Measurements from ENCODE around the gene GTF2H4.

GTF2H4 gene

DNA sequence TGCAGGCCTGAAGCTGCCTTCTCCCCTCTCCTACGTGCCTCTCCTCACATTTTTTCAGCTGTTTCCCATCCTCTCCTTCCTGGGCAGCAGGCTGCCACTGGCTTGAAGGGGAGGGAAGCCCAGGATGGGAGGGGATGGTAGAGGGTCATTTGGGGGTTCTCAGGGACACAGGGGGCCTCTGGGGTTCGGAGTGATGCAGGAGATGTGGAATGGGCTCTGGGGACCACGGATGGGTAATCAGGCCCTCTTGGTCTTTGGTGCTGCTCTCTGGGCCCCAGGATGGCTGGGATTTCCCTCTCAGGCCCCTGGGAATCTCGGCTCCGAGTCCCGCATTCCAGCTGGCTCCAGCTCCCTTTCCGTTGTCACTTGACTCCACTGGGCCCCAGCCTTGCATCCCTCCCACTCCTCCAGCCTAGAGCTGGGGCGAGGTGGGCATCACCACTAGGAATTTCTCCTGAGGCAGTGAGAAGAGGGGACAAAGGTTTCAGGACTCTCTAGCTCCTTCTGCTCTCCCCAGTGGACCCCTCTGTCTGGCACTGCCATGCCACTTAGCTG is 25.7 kb upstream of the GTF2H4 start:
- in situ Hi-C loops (cut with MboI; ENCODE audit: low sequenced_read_pairs), result no loop called here

DNA sequence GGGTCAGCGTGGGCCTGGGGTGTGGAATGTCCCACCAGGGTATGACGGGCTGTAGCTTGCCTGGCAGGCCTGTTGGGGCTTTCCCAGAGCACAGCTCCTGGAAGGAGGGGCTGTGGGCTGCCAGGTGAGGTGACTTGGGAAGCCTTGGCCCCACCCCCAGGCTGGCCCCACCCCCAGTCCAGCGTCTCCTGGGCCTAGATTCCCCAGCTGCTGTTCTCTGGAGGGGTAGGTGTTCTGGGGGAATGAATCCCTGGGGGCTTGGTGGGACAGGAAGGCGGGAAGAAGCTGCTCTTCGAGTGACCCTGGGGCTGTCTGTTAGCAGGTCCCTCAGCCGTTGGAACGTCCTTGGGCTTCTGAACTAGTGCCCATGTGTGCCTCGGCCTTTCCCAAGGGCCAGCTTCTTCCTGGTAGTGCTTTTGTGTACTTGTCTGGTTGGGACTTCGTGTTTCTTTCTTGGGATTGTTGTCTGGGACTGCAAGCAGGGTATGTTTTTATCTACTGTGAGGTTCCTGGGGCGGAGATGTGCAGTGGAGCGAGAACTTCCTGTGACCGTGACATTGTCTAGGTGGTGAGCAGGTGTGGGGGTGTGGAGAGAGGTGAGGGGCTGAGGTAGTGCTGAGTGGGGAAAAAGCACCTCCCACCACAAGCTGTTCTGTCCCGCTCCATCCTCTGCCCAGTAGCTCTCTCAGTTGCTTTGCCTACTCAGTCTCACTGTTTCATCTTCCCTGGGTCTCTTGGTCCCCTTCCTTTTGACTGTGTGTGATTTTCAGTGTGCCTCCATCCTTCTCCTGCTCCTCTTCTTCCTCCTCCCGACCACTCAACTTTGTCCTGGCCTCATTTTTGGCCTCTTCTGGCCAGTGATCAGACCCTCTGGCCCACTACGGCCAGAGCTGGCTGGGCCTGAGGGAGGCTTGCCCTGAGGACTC is 25.0 kb upstream of the GTF2H4 start:
- in situ Hi-C loops (cut with MboI; ENCODE audit: low sequenced_read_pairs), result no loop called here

DNA sequence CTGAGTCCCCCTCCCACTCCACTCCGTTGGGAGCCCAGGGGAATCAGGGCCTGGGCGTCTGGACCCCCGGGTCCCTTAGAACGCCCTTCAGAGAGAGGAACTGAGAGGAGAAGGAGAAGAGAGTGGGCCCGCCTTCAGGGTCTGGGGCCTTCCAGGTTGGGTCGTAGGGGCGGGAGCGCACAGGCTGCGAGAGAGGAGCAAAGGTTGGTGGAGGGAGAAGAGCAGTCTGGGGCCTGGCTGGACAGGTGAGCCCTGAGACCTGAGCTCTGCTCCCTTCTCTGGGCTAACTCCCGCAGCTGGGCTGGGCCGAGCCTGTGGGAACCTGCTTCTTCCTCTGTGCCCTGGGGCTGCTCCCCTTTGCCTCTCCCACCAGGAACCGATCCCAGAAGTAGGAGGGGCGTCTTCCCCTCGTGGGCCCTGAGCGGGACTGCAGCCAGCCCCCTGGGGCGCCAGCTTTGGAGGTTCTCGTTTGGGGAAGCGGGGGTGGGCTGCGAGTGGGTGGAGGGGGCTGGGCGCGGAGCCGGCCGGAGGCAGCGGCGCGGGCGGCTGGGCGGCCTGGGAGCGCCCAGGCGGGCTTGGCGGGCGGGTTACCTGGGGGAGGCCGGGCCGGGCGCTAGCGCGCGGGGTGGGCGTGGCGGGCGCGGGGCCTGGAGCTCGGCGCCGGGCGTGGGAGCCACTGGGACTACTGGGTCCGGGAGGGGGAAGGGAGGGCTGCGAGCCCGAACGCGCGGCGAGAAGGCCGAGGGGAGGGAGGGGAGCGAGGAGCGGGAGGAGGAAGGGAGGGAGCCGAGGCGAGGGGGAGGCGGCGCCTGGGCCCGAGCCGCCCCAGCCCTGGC is 24.1 kb upstream of the GTF2H4 start, which contains the start of gene DDR1:
TSS of gene DDR1 (plus strand) at position 835 of the 836 bp plus-strand sequence. CDS start 4,211 bp downstream, outside the sequence.
- in situ Hi-C loops (cut with MboI; ENCODE audit: low sequenced_read_pairs), result no loop called here

DNA sequence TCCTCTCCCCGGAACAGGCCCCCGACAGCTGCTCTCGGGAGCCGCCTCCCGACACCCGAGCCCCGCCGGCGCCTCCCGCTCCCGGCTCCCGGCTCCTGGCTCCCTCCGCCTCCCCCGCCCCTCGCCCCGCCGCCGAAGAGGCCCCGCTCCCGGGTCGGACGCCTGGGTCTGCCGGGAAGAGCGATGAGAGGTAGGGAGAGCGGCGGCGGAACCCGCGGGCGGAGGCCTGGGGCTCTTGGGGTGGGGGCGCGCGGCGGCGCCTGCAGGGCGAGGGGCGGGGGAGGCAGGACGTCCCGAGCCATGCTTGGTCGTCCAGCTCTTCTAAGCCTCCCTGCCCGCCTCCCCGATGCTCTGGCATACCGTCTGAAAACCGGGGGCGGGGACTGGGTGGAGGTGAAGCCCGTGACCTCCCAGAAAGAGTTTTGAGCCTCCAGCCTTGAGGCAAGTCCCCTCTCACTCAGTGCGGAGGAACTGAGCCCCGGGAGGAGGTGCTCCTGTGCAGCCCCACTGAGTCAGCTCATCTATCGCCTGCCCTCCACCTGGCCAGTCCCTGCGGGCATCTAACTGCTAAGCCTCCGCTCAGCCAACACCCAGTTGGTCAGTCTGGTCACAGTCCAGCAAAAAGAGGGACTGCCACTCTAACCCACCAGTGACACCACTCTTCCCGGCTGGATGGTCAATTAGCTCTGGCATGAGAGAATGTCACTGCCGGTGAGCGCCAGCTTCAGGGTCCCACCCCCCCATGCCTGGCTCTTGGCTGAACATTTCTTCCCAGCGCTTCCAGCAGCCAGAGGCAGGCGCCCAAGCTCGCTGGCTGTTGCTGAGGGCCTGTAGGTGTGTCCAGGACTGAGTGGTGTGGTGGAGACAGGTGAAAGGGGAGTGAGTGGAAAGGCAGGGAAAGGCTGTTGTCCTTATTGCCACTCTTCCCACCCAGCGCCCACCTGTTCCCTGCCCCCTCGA is 23.2 kb upstream of the GTF2H4 start:
- in situ Hi-C loops (cut with MboI; ENCODE audit: low sequenced_read_pairs), result no loop called here

DNA sequence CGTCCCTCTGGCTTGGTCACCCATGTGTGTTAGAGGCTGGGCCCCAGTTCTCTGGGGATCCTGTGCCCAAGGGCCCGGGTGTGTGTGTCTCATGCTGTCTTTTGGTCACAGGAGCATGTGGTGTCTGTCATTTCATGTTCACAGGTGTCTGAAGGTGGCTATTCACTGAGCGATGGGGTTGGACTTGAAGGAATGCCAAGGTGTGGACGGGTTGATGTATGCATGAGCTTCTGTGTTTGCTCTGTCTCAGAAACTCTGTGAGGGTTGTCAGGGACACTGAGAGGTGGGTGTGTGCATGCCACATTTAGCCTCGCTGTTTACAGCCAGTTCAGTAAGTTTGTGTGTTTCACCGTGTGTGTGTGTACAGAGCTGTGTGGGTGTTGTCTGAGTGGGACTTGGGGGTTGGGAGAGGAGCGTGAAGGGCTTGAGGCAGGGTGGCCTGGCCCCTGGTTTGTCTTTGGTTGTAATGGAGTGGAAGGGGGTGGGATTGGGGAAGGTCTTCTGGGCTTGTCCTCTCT is 22.5 kb upstream of the GTF2H4 start:
- in situ Hi-C loops (cut with MboI; ENCODE audit: low sequenced_read_pairs), result no loop called here

DNA sequence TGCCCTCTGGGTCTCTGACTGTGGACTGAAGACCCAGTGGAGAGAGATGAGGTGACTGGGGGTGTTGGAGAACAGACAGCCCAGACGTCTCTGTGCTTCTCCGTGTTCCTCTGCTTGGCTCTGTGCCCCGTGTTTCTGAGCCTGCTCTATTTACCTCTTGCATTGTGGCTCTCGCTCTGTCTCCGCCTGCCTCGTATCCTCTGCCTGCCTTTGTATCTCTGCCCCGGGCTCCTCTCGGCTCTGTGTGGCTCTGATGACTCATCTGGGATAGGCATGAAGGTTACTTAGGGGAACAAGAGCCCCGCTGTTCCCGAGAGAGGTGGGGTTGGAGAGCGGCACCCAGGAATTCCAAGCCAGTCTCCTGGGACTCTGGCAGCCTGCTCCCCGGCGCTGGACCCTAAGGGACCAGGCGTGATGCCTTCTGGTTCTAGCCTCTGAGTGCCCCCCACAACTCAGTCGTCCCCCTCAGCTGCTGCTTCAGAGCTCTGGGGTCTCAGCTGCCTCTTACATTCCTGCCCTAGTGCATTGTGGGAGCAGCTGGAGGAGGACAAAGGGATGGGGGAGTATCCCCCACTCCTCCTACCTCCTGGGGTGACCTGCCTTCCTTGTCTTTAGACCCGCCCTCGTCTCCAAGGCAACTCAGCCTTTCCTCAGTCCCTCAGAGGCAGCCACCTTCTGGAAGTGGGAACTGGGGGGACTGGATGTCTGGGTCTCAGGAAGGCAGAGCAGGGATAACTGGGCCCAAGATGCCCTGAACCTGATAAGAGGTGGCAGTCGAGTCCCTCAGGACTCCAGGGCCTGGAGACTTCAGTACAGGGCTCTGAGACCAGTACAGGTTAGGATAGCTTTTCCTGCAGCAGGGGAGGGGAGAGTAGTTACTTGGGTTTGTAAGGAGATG is 21.8 kb upstream of the GTF2H4 start:
- in situ Hi-C loops (cut with MboI; ENCODE audit: low sequenced_read_pairs), result no loop called here

DNA sequence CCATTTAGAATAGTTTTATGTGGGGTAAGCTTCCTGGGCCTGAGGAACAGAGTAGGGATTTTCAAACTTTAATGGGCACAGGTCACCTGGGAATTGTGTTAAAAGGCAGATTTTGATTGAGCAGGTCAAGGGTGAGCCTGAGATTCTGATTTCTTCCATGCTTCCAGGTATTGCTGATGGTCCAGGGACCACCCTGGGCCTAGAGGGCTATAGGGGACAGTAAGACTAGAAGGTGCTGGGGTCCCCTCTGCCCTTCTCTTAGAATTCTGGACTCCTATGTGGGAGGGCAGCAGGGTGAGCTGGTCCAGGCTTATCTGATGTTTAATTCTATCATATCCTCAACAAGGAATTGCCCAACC is 21.1 kb upstream of the GTF2H4 start:
- in situ Hi-C loops (cut with MboI; ENCODE audit: low sequenced_read_pairs), result no loop called here

DNA sequence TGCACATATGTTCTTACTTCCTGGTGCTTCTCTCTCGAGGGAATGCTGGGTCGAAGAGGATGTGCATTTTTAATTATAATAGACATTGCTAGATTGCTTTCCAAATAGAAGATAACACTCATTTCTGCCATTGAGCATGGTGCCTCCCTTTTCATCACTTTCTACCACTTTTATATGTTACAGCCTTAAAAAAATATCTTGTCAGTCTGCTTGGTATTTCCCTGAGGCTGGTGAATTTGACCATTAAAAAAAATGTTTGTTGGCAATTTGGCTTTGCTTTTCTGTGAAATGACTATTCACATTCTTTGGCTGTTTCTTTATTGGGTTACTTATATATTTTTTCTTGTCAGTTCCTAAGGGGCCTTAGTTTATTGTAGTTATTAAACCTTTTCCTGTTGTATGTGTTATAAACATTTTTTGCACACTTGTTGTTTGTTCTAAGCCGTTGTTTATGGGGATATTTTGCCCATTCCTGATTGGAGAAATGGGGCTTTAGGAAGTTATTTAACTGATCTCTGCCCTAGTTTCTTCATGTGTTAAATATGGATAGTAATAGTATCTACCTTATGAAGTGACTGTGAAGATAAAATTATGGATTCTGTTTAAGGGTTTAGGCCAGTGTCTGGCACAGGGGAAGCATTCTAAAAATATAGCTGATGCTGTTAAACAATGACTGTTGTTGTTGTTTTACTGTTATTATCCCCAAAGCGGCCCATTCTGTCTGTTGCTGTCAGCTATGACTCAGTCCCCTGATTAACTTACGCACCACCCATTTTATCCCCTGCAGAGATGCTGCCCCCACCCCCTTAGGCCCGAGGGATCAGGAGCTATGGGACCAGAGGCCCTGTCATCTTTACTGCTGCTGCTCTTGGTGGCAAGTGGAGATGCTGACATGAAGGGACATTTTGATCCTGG is 19.8 kb upstream of the GTF2H4 start:
- in situ Hi-C loops (cut with MboI; ENCODE audit: low sequenced_read_pairs), result no loop called here

DNA sequence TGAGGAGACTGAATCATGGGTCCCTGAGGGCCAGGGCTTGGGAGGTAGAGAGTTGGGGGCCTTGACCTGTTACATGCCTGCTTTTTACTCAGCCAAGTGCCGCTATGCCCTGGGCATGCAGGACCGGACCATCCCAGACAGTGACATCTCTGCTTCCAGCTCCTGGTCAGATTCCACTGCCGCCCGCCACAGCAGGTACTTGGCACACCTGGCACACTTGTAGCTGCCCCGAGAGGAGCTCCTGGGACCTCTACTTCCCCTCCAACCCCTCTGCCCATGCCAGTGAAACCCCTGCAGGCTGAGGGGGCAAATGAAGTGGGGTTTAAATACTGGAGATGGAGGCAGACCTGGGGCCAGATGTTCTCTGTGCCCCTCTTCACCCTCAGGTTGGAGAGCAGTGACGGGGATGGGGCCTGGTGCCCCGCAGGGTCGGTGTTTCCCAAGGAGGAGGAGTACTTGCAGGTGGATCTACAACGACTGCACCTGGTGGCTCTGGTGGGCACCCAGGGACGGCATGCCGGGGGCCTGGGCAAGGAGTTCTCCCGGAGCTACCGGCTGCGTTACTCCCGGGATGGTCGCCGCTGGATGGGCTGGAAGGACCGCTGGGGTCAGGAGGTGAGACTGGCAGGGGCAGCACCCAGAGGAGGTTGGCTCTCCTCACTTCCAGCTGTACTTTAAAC is 19.1 kb upstream of the GTF2H4 start:
- in situ Hi-C loops (cut with MboI; ENCODE audit: low sequenced_read_pairs), result no loop called here

DNA sequence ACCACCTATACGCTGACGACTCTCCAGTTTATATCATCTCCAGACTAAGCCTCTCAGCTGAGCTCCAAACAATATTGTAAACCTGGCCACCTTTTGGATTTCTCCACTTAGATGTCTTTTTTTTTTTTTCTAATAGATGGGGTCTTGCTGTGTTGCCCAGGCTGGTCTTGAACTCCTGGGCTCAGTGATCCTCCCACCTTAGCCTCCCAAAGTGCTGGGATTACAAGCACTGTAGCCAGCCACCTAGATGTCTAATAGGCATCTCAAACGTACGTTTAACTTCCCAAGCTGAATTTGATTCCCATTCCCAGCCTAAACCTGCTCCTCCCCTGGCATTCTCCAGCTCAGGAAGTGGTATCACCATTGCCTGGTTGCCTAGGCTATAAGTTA is 18.5 kb upstream of the GTF2H4 start:
- in situ Hi-C loops (cut with MboI; ENCODE audit: low sequenced_read_pairs), result no loop called here

DNA sequence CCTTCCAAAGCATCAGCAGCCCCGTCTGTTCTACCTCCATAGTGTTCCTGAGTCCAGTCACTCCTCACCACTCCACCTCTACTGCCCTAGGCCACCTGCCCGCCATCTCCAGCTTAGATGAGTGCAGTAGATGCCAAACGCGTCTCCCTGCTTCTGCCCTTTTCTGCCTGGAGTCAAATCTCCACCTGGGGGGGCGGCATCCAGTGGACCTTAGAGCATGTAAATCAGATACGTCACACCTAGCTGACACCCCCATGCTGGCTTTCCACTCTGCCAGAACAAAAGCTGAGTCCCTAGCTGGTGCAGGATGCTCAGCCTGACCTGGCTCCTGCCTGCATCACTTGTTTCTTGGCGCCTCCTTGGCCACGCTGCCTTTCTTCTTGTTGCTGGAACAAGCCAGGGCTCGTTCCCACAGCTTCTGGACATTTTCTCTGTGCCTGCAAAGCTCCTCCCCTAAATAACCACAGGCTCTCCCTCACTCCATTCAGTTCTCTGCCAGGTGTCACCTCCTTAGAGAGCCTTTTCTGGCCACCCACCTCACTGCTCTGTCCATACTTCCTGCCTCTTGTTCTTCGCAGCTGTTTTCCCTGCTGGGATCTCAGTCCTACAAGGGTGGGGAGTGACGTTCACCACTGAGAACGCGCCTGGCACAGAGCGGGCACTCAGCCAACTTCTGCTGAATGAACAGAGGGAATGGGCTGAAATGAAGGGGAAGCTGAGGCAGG is 17.9 kb upstream of the GTF2H4 start:
- in situ Hi-C loops (cut with MboI; ENCODE audit: low sequenced_read_pairs), result no loop called here

DNA sequence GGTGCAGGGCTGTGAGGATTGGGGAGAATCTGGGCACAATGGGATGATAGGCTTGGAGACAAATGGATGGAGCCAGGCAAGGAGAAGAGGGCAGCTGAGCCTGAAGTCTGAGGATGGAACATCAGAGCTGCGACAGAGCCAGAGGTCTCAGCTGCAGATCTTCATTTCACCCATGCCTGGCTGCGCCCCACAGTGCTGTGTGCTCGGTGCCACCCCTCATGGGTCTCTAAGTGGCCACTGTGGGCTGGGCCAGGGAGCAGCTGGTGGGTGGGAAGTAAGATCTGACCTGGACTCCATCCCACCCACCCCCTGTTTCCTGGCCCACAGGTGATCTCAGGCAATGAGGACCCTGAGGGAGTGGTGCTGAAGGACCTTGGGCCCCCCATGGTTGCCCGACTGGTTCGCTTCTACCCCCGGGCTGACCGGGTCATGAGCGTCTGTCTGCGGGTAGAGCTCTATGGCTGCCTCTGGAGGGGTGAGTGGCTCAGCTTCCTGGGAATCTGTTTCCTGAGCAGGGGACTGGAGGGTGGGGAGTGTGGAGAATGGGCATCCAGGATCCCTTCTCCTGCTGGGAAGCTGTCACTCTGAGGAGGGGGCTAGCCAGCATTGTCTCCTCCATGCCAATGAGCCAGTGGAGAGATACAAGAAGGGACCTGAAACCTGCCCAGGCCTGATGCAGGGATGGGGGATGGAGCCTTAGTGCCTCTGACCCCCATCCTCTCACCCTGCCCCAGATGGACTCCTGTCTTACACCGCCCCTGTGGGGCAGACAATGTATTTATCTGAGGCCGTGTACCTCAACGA is 17.2 kb upstream of the GTF2H4 start:
- in situ Hi-C loops (cut with MboI; ENCODE audit: low sequenced_read_pairs), result no loop called here

DNA sequence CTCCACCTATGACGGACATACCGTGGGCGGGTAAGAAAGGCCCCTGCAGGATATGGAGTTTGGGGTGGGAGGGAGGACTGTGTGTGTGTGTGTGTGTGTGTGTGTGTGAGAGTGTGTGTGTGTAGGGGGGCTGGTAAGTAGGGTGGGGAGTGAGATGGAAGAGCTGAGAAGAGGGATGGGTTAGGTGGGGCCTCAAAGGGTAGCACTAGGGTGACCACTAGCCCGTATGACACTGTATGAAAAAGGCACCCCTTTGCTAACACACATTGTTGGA is 16.6 kb upstream of the GTF2H4 start:
- in situ Hi-C loops (cut with MboI; ENCODE audit: low sequenced_read_pairs), result no loop called here

DNA sequence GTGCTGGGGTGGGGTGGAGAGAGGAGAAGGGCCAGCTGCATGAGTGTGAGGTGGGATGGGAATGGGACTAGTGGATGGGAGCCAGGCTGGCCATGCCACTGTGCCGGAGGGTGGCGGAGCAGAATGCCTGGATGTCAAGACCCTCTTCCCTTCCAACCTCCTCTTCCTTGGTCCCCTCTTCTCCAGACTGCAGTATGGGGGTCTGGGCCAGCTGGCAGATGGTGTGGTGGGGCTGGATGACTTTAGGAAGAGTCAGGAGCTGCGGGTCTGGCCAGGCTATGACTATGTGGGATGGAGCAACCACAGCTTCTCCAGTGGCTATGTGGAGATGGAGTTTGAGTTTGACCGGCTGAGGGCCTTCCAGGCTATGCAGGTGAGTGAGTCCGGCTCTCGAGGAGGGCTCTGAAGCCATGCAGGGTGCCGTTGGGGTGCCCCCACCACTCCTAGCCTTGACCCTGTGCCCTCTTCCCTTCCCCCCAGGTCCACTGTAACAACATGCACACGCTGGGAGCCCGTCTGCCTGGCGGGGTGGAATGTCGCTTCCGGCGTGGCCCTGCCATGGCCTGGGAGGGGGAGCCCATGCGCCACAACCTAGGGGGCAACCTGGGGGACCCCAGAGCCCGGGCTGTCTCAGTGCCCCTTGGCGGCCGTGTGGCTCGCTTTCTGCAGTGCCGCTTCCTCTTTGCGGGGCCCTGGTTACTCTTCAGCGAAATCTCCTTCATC is 16.0 kb upstream of the GTF2H4 start:
- in situ Hi-C loops (cut with MboI; ENCODE audit: low sequenced_read_pairs), result no loop called here

DNA sequence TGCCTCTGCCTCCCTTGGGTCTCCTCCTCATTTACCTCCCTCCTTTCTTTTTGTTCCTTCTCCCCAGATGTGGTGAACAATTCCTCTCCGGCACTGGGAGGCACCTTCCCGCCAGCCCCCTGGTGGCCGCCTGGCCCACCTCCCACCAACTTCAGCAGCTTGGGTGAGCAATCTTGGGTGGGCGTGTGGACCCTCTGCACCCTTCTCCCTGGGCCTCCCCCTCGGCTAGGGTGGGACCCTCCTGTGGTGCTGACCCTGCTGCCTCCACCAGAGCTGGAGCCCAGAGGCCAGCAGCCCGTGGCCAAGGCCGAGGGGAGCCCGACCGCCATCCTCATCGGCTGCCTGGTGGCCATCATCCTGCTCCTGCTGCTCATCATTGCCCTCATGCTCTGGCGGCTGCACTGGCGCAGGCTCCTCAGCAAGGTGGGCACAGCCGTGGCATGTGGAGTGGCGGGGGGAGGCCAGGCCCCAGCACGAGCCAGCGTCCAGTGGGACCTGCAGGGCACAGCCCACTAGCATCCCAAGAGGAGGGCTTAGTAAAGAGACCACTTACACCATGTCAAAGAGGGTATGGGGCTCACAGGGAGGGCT is 14.9 kb upstream of the GTF2H4 start:
- in situ Hi-C loops (cut with MboI; ENCODE audit: low sequenced_read_pairs), result no loop called here
